GM12878 (cell line): ENCODE measurements around the gene C16orf87. TPM values are rescaled to one million over a fixed set of nuclear protein-coding genes. Genes with fewer than 3 reads are reported as not detected.

ENCODE experiments used
- BACH1 ChIP-seq: fragments of 450-650 bp; IDR thresholded peaks from 2 replicates; pipeline ENCODE4 v1.6.1; 2017; ENCODE audit warnings: mild to moderate bottlenecking, borderline replicate concordance
- BHLHE40 ChIP-seq, 2 experiments: fragments of 450-650 bp in 1 of 2; IDR thresholded peaks; 2 replicates each; pipeline ENCODE4 v1.6.1; 2011 to 2017; ENCODE audit warnings: low read depth in 2 of 2, borderline replicate concordance in 1 of 2, improper control_type of control experiment in 1 of 2, low read length in 1 of 2, mild to moderate bottlenecking in 1 of 2
- BMI1 ChIP-seq: fragments of 450-650 bp; IDR thresholded peaks from 2 replicates; pipeline ENCODE4 v1.6.1; 2016; ENCODE audit warnings: mild to moderate bottlenecking, moderate library complexity, borderline replicate concordance
- EP300 ChIP-seq, 2 experiments: fragments of 150-350 bp in 1 of 2; IDR thresholded peaks; 2 replicates each; pipeline ENCODE4 v1.6.1; 2011 to 2012; ENCODE audit warnings: low read depth in 2 of 2, low read length in 2 of 2, borderline replicate concordance in 1 of 2, improper control_type of control experiment in 1 of 2, inconsistent platforms in 1 of 2; ENCODE audit not compliant: control insufficient read depth in 1 of 2
- NFXL1 ChIP-seq: fragments of 450-650 bp; IDR thresholded peaks from 2 replicates; pipeline ENCODE4 v1.6.1; 2017; ENCODE audit warnings: antibody characterized with exemption, mild to moderate bottlenecking, borderline replicate concordance
- SIN3A ChIP-seq: IDR thresholded peaks from 2 replicates; pipeline ENCODE4 v1.6.1; 2012; ENCODE audit warnings: low read depth, low read length, improper control_type of control experiment
- polyA plus RNA-seq, 11 experiments: library from polyadenylated mRNA; depleted of rRNA in 4 of 11; unstranded in 6 of 11; stranded (reverse) in 5 of 11; fragments of >200 nt; fragmentation: Nextera tagmentation in 4 of 11; fragmentation: Illumina TruSeq in 1 of 11; extraction: Ambion mirVana in 4 of 11; extraction: Trizol in 1 of 11; gene quantifications; 1 replicate in 1 of 11; 2 replicates in 10 of 11; pipeline versions ENCODE4 v1.2.1 to v1.2.3, GENCODE V29; 2011 to 2016; ENCODE audit warnings: inconsistent platforms in 2 of 11, missing spikeins in 2 of 11, low read depth in 1 of 11
- small RNA-seq: library from RNA; depleted of rRNA; stranded (forward); fragments of <200 nt; gene quantifications from one replicate; pipeline ENCODE3, GENCODE V24; 2014
- total RNA-seq, 4 experiments: library from RNA; depleted of rRNA in 3 of 4; stranded (reverse); fragments of >200 nt in 3 of 4; fragmentation: Illumina TruSeq in 1 of 4; extraction: Trizol in 1 of 4; gene quantifications; 2 replicates each; pipeline versions ENCODE4 v1.2.1 to v1.2.3, GENCODE V29; 2013 to 2021

Gene C16orf87
- total and polyA plus RNA-seq, 10 of the 15 experiments (the other 5 are each of a cell fraction or from before 2014, with no cell fraction given): 18.4 to 72.6 (median 31.0) TPM

DNA sequence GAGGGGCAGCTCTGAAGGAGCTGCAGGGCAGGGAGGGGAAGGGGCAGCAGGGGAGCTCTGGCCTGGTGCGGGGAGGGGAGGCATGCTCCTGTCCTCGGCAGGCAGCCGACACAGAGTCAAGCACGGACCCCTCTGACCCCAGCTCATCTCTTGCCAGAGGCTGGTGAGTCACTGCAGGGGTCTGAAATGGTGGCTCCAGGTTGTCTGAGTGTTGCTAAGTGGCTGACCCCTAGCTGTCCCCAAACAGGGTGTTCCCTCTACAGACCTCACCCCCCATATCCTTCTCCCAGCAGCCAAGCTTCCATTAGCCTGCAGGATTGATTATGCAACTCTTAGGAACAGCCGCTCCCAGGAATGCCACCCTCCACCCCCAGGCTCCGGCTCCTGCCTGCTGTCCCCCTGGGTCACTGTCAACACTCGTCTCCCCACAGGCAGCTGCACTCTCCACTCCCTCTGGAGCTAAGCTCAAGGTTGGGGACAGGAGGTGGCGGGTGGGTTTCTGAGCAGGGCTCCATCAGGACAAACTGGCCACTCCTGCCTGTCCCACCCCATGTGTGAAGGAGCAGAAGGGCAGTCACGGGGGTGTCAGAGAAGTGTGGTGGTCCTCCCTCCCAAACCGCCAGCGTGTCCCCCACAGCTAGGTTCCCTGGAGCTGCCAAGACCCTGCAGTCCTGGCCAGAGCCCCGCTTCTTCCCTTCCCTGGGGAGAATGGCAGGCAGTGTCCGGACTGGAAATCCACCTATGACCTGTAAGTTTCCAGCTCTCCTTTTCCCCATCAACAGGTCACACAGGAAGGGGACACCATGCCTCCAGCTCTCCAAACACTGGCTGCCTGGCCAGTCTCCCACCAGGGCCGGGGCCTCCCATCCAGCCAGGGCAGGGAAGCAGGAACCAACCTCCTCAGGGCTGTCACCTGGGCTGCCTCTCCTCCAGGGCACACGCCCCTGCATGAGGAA is 83.9 kb downstream of the C16orf87 start (continued):
- TF ChIP-seq EP300 (IDR thresholded peaks at IDR 0.05; ENCODE audit: borderline replicate concordance in 1 of 2, control insufficient read depth in 1 of 2, low read depth in 2 of 2, low read length in 2 of 2) (no peak), BHLHE40 (IDR thresholded peaks at IDR 0.05; ENCODE audit: borderline replicate concordance in 1 of 2, low read depth in 2 of 2, low read length in 1 of 2) (no peak), SIN3A (no peak), NFXL1 (no peak), BACH1 (no peak), BMI1 (no peak)

Small RNA genes within 50 kb of the gene (small RNA-seq; reads per million reads assigned to genes)
- not detected for gene AC007225.2

Other genes with a start within 250 kb of the C16orf87 start
- 26.2 and 36.9 TPM in 2 replicates for gene SHCBP1, start 209.8 kb downstream of the C16orf87 start, total RNA-seq (2014; rRNA removed)
- gene SHCBP1, start 209.8 kb downstream of the C16orf87 start, total RNA-seq (2014; rRNA removed; fragmentation: Illumina TruSeq; extraction: Trizol): 29.5 and 30.5 TPM in 2 replicates
- gene SHCBP1, start 209.8 kb downstream of the C16orf87 start, total RNA-seq (2021): 25.3 and 29.8 TPM in 2 replicates
- 38.9 and 51.0 TPM in 2 replicates for gene SHCBP1, start 209.8 kb downstream of the C16orf87 start, polyA plus RNA-seq (2011; rRNA removed)
- 32.4 and 45.6 TPM in 2 replicates for gene SHCBP1, start 209.8 kb downstream of the C16orf87 start, polyA plus RNA-seq (2014; fragmentation: Illumina TruSeq; extraction: Trizol)
- 10 to 100 TPM in 1 of 2 experiments, 1 to 10 TPM in 1; 9.5 to 17.5 TPM for gene SHCBP1, start 209.8 kb downstream of the C16orf87 start, polyA plus RNA-seq (2014; fragmentation: Nextera tagmentation; extraction: Ambion mirVana)
- gene SHCBP1, start 209.8 kb downstream of the C16orf87 start, polyA plus RNA-seq (2014; rRNA removed): 28.4 and 29.9 TPM in 2 replicates
- 10 to 100 TPM; 73.0 to 73.3 TPM for gene SHCBP1, start 209.8 kb downstream of the C16orf87 start, polyA plus RNA-seq (2016; fragmentation: Nextera tagmentation; extraction: Ambion mirVana)
- gene VPS35, start 142.0 kb downstream of the C16orf87 start, total RNA-seq (2014; rRNA removed): 44.2 and 50.7 TPM in 2 replicates
- gene VPS35, start 142.0 kb downstream of the C16orf87 start, total RNA-seq (2014; rRNA removed; fragmentation: Illumina TruSeq; extraction: Trizol): 57.5 and 58.1 TPM in 2 replicates
- gene VPS35, start 142.0 kb downstream of the C16orf87 start, total RNA-seq (2021): 74.2 and 82.0 TPM in 2 replicates
- 28.5 and 53.3 TPM in 2 replicates for gene VPS35, start 142.0 kb downstream of the C16orf87 start, polyA plus RNA-seq (2011; rRNA removed)
- 50.6 and 60.8 TPM in 2 replicates for gene VPS35, start 142.0 kb downstream of the C16orf87 start, polyA plus RNA-seq (2014; fragmentation: Illumina TruSeq; extraction: Trizol)
- 10 to 100 TPM; 63.8 to 73.0 TPM for gene VPS35, start 142.0 kb downstream of the C16orf87 start, polyA plus RNA-seq (2014; fragmentation: Nextera tagmentation; extraction: Ambion mirVana)
- gene VPS35, start 142.0 kb downstream of the C16orf87 start, polyA plus RNA-seq (2014; rRNA removed): 32.3 and 37.0 TPM in 2 replicates
- gene VPS35, start 142.0 kb downstream of the C16orf87 start, polyA plus RNA-seq (2016; fragmentation: Nextera tagmentation; extraction: Ambion mirVana): 100 to 1,000 TPM; 111 to 125 TPM
- gene ORC6, start 141.5 kb downstream of the C16orf87 start, total RNA-seq (2014; rRNA removed): 46.0 and 46.9 TPM in 2 replicates
- gene ORC6, start 141.5 kb downstream of the C16orf87 start, total RNA-seq (2014; rRNA removed; fragmentation: Illumina TruSeq; extraction: Trizol): 50.1 and 52.2 TPM in 2 replicates
- 33.8 and 36.3 TPM in 2 replicates for gene ORC6, start 141.5 kb downstream of the C16orf87 start, total RNA-seq (2021)
- gene ORC6, start 141.5 kb downstream of the C16orf87 start, polyA plus RNA-seq (2011; rRNA removed): 40.2 and 49.1 TPM in 2 replicates
- 54.9 and 64.8 TPM in 2 replicates for gene ORC6, start 141.5 kb downstream of the C16orf87 start, polyA plus RNA-seq (2014; fragmentation: Illumina TruSeq; extraction: Trizol)
- gene ORC6, start 141.5 kb downstream of the C16orf87 start, polyA plus RNA-seq (2014; fragmentation: Nextera tagmentation; extraction: Ambion mirVana): 10 to 100 TPM; 25.7 to 37.8 TPM
- gene ORC6, start 141.5 kb downstream of the C16orf87 start, polyA plus RNA-seq (2014; rRNA removed): 64.0 and 68.6 TPM in 2 replicates
- 10 to 100 TPM; 84.7 to 88.5 TPM for gene ORC6, start 141.5 kb downstream of the C16orf87 start, polyA plus RNA-seq (2016; fragmentation: Nextera tagmentation; extraction: Ambion mirVana)
- gene MYLK3, start 82.8 kb downstream of the C16orf87 start, total RNA-seq (2014; rRNA removed): 0.27 and 0.28 TPM in 2 replicates
- 0.14 and 0.27 TPM in 2 replicates for gene MYLK3, start 82.8 kb downstream of the C16orf87 start, total RNA-seq (2014; rRNA removed; fragmentation: Illumina TruSeq; extraction: Trizol)
- gene MYLK3, start 82.8 kb downstream of the C16orf87 start, total RNA-seq (2021): 0.37 and 0.46 TPM in 2 replicates
- gene MYLK3, start 82.8 kb downstream of the C16orf87 start, polyA plus RNA-seq (2011; rRNA removed): 0.15 and 0.20 TPM in 2 replicates
- gene MYLK3, start 82.8 kb downstream of the C16orf87 start, polyA plus RNA-seq (2014; fragmentation: Illumina TruSeq; extraction: Trizol): 0.12 and 0.14 TPM in 2 replicates
- gene MYLK3, start 82.8 kb downstream of the C16orf87 start, polyA plus RNA-seq (2014; fragmentation: Nextera tagmentation; extraction: Ambion mirVana): under 1 TPM; 0.02 to 0.05 TPM
- 0.17 and 0.37 TPM in 2 replicates for gene MYLK3, start 82.8 kb downstream of the C16orf87 start, polyA plus RNA-seq (2014; rRNA removed)
- gene MYLK3, start 82.8 kb downstream of the C16orf87 start, polyA plus RNA-seq (2016; fragmentation: Nextera tagmentation; extraction: Ambion mirVana): under 1 TPM; 0.18 to 0.21 TPM
- gene GPT2, start 53.2 kb upstream of the C16orf87 start, total RNA-seq (2014; rRNA removed): 3.8 and 3.9 TPM in 2 replicates
- 2.2 and 2.8 TPM in 2 replicates for gene GPT2, start 53.2 kb upstream of the C16orf87 start, total RNA-seq (2014; rRNA removed; fragmentation: Illumina TruSeq; extraction: Trizol)
- gene GPT2, start 53.2 kb upstream of the C16orf87 start, total RNA-seq (2021): 5.9 and 8.5 TPM in 2 replicates
- gene GPT2, start 53.2 kb upstream of the C16orf87 start, polyA plus RNA-seq (2011; rRNA removed): 5.7 and 9.2 TPM in 2 replicates
- 1.4 and 4.0 TPM in 2 replicates for gene GPT2, start 53.2 kb upstream of the C16orf87 start, polyA plus RNA-seq (2014; fragmentation: Illumina TruSeq; extraction: Trizol)
- under 1 TPM; 0.45 to 0.80 TPM for gene GPT2, start 53.2 kb upstream of the C16orf87 start, polyA plus RNA-seq (2014; fragmentation: Nextera tagmentation; extraction: Ambion mirVana)
- 4.5 and 4.7 TPM in 2 replicates for gene GPT2, start 53.2 kb upstream of the C16orf87 start, polyA plus RNA-seq (2014; rRNA removed)
- gene GPT2, start 53.2 kb upstream of the C16orf87 start, polyA plus RNA-seq (2016; fragmentation: Nextera tagmentation; extraction: Ambion mirVana): 1 to 10 TPM; 9.0 to 9.9 TPM
- gene DNAJA2, start 142.5 kb upstream of the C16orf87 start, total RNA-seq (2014; rRNA removed): 58.6 and 74.7 TPM in 2 replicates
- gene DNAJA2, start 142.5 kb upstream of the C16orf87 start, total RNA-seq (2014; rRNA removed; fragmentation: Illumina TruSeq; extraction: Trizol): 74.5 and 75.6 TPM in 2 replicates
- gene DNAJA2, start 142.5 kb upstream of the C16orf87 start, total RNA-seq (2021): 71.8 and 74.1 TPM in 2 replicates
- 26.2 and 37.4 TPM in 2 replicates for gene DNAJA2, start 142.5 kb upstream of the C16orf87 start, polyA plus RNA-seq (2011; rRNA removed)
- gene DNAJA2, start 142.5 kb upstream of the C16orf87 start, polyA plus RNA-seq (2014; fragmentation: Illumina TruSeq; extraction: Trizol): 57.7 and 67.2 TPM in 2 replicates
- 10 to 100 TPM; 40.4 to 43.5 TPM for gene DNAJA2, start 142.5 kb upstream of the C16orf87 start, polyA plus RNA-seq (2014; fragmentation: Nextera tagmentation; extraction: Ambion mirVana)
- 33.6 and 33.8 TPM in 2 replicates for gene DNAJA2, start 142.5 kb upstream of the C16orf87 start, polyA plus RNA-seq (2014; rRNA removed)
- gene DNAJA2, start 142.5 kb upstream of the C16orf87 start, polyA plus RNA-seq (2016; fragmentation: Nextera tagmentation; extraction: Ambion mirVana): 10 to 100 TPM; 94.4 to 96.4 TPM